Nucleus accumbens (tissue), 56 donors: ENCODE data around the gene TMPRSS4.
"Not testable (repeated sequence)": the region's sequence is repeated elsewhere in the genome, so short reads cannot be mapped to it uniquely, and the experiment has no call there.

Experiments
- DNase-seq, 56 donors: peaks; one replicate each; lab custom pipeline; 2025; lab: John Stamatoyannopoulos, UW

Gene TMPRSS4

GRCh38 chr11:118054712-118055640 is 21.9 kb upstream of the TMPRSS4 start:
- DNase-seq: no peak

DNA sequence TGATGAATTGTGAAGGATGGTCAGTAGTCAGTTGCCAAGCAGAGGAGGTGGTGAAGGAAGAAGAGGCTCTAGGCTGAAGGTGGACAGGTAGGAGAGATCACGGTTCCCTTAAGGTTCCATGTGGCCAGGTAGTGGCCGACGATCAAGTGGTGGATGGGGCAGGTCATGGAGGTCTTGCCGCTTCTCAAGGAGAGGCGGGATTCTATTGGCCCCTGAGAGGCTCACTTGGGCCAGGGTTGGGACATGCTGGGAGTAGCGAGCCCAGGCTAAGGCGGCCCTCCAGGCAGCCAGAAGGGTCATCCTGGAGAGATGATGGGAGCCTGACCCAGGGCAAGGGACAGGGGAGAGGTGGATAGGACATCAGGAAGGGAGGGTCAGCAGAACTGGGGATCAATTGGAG is 20.9 kb upstream of the TMPRSS4 start:
- DNase-seq: no peak

- no peak for DNase-seq
Observed at GRCh38 chr11:118056806-118057205, 20.1 kb upstream of the TMPRSS4 start.

GRCh38 chr11:118057251-118058145 is 19.4 kb upstream of the TMPRSS4 start:
- no peak for DNase-seq

DNA sequence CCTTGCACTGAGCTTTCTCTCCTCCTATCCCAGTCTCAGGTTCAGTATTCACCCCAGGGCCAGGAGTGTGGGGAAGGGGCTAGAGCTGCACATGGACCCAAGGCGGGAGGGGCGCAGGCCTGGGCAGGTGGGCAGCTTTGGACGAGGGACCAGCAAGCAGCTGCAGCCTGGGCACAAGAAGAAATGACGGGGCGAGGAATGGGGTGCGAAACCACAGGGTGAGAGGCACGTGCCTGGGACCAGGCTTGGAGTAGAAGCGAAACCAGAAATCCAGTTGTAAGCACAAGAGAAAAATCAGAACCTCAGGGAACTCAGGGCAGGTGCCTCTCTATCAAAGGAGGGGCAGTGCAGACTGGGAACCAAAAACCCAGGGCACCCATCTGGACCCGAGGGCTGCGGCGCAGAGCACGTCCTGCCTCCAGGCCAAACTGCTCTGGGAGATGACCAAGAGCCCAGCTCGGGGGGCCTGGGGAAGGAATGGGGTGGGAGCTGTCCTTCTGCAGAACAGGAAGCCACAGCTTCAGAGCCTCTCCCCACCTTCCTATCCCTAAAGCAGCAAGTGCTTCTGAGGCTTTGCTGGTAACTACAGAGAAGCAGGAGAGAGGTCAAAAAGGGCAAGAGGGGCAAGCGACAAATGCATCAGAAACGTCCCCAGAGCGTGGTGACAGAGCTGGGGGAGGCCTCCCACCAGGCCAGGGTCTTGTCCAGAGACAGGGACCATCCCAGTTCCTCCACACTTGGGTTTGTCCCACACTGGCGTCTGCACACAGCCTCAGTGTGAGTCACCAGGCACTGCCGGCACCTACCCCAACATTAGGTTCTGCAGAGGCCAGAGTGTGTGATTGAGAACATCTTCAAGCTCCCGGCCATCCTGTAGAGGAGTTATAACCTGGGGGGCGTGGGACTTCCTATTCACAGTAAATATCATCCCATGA is 18.3 kb upstream of the TMPRSS4 start:
- no peak for DNase-seq

DNA sequence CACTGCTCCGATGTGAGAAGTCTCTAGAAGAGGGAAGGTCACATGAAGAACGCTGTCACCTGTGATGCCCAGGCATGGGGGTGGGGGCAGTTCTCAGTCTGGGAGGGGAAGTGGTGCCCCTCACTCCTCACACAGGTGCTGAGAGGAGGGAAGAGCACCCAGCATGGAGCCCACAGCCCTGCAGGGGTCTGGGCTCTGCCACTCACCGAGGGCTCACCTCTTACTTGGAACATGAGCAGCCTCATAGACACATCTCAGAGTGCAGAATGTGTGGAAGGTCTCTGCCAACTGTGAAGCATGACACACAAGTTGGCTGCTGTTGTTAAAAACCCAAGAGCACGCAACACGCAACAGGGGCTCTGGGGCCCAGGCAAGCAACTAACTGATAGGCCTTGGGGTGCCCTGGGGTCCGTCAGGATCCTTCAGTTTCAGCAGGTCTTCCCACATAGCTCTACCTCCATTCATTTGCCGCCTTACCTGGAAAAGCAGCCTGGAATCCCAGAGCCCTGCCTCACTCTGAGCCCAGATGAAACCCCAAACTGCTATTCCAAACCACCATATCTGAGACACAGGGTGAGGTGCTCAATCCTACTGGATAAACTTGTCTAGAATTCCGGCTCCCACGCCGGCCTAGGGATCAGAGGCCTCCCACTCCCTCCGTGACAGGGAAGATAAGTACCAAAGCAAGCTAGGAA is 17.5 kb upstream of the TMPRSS4 start:
- DNase-seq: peak in 16 of 56 donors; percentile 17 to 66 (median 40)

- DNase-seq: peak in 5 of 56 donors; percentile 22 to 49 (median 40)
Observed at GRCh38 chr11:118060081-118060661, 16.7 kb upstream of the TMPRSS4 start.

GRCh38 chr11:118060869-118061268 is 16.0 kb upstream of the TMPRSS4 start:
- peak in 1 of 56 donors; percentile 17 for DNase-seq

- no peak for DNase-seq
Observed at GRCh38 chr11:118061586-118062125, 15.2 kb upstream of the TMPRSS4 start.

DNA sequence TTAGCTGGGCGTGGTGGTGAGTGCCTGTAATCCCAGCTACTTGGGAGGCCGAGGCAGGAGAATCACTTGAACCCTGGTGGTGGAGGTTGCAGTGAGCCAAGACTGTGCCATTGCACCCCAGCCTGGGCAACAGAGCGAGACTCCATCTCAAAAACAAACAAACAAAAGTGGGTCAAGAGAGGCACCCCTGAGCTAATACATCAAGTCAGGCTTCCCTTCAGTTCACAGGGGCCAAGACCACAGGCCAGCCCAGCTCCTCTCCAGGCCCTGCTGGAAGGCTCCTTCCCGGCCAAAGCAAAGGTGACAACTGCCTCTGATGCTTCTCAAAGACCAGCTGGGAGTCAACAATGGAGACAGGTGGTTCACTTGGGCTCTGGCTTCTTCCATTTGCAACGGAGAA is 14.7 kb upstream of the TMPRSS4 start:
- not testable (repeated sequence) for DNase-seq

- not testable (repeated sequence) for DNase-seq
Observed at GRCh38 chr11:118062631-118063030, 14.2 kb upstream of the TMPRSS4 start.

DNA sequence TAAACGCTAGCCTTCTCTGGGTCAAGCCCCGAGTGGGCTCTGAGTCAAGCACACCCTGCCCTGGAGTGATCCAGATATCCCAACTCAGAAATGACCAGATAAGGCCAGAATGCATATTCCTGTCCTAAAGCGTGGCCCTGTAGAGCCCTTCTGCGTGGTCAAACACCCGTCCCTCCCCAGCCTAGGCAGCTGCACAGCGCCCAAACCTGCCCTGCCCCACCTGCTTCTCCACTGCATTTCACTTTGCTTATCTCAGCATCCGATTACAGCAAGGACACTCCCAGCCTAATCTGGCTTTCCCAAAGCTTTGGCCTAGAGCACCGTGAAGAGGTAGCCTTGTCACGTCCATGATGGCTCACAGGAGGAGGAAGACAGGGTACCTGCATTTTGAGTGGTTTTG is 11.9 kb upstream of the TMPRSS4 start:
- no peak for DNase-seq

DNA sequence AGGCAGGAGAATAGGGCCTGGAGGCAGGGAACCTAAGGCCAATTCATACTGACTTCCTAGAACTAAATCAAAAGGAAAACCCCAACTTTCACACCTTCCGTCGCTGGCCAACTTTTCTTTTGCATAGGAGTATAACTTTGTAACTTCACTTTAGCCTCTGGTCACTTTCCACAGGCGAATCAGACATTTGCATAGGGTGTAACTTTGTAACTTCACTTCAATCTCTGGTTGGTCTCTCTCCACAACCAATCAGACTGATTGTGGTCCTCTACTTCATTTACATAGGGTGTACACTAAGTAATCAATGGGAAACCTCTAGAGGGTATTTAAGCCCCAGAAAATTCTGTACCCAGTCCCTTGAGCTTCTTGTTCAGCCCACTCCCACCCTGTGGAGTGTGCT is 11.5 kb upstream of the TMPRSS4 start:
- DNase-seq: no peak

DNA sequence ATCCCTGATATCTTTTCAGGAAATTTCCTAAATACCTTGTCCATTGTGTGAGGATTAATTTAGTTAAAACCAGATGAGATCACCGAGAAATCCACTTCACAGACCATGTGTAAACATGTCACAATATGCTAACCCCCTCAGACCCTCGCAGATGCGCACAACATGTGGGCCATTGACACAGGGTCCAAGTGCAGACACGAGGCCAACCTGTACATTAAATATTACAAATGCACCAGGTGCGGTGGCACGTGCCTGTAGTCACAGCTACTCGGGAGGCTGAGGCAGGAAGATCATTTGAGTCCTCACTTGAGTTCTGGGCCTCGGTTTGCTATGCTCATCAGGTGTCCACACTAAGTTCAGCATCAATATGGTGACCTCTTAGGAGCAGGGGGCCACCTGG is 9.9 kb upstream of the TMPRSS4 start:
- DNase-seq: no peak

DNA sequence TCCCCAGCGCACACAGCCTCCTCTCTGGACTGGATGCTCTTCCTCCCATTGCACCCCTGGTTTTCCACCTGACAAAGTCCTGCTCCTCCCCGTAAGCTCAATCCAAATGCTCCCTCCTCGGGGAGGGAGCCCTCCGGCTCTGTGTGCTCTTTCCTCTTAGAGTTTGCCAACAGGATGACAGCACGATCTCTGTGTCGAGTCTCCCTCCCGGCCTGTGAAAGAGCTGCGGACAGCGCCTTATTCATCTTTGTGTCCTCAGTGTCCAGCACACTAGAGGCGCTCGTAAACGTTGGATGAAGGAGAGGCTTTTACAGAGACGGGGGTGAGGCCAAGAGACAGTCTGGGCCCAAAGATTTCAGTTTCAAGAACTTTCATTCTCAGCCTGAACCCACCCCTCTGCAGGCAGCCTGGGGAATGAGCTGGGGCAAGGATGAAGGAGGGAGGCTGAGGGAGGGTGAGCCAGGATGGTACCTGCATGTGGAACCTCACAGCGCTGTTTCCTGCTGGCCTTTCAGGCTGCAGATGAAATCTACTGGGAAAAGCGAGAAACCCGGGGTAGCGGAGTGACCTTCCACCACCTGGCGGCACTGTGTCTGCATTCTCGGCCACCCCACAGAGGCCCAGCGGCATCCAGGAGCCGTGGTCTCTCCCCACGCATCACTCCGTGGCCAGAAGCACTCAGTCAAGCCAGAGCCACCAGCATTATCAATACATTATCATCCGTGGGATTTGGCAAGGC is 8.5 kb upstream of the TMPRSS4 start:
- peak in 24 of 56 donors; percentile 7 to 46 (median 24) for DNase-seq

GRCh38 chr11:118068945-118069612 is 7.8 kb upstream of the TMPRSS4 start:
- peak in 16 of 56 donors; percentile 22 to 60 (median 46) for DNase-seq

DNA sequence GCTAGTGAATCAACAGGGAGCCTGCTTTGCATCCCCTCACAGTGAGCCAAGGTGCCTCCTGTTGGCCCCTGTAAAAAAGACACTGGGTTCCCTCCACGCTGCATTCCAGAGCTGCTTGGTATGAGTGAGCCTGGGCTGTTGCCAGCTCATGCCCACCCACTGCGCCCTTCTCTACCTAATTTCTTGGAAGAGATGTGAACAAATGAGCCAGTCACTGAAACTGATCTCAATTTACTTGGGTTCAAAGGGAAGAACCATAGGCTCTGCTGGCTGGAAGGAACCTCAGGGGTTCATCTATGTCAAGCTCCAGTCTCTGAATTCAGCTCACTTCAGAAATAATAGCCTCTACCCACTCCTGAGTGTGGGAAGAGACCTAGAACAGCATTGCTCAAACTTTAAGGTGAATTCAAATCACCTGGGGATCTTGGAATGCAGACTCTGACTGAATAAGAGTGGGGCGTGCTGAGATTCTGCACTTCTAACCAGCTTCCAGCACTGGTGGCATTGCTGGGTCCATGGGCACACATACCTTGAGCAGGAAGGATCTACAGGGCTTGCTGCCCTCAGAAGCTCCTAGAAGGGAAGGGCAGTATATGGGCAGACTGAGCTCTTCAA is 5.4 kb upstream of the TMPRSS4 start:
- peak in 10 of 56 donors; percentile 12 to 49 (median 37) for DNase-seq
